ENCODE data around the gene EXOSC10.
"Not testable (repeated sequence)": the region's sequence is repeated elsewhere in the genome, so short reads cannot be mapped to it uniquely, and the experiment has no call there.

- not testable (repeated sequence) for TF ChIP-seq POLR2A (IDR thresholded peaks at IDR 0.05; ENCODE audit: low read length); RFX5 (IDR thresholded peaks at IDR 0.05); SREBF2 (IDR thresholded peaks at IDR 0.05); REST (IDR thresholded peaks at IDR 0.05)
- TF ChIP-seq, protein P1, sequence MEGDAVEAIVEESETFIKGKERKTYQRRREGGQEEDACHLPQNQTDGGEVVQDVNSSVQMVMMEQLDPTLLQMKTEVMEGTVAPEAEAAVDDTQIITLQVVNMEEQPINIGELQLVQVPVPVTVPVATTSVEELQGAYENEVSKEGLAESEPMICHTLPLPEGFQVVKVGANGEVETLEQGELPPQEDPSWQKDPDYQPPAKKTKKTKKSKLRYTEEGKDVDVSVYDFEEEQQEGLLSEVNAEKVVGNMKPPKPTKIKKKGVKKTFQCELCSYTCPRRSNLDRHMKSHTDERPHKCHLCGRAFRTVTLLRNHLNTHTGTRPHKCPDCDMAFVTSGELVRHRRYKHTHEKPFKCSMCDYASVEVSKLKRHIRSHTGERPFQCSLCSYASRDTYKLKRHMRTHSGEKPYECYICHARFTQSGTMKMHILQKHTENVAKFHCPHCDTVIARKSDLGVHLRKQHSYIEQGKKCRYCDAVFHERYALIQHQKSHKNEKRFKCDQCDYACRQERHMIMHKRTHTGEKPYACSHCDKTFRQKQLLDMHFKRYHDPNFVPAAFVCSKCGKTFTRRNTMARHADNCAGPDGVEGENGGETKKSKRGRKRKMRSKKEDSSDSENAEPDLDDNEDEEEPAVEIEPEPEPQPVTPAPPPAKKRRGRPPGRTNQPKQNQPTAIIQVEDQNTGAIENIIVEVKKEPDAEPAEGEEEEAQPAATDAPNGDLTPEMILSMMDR (IDR thresholded peaks at IDR 0.05): not testable (repeated sequence)
- TF ChIP-seq, protein P2, sequence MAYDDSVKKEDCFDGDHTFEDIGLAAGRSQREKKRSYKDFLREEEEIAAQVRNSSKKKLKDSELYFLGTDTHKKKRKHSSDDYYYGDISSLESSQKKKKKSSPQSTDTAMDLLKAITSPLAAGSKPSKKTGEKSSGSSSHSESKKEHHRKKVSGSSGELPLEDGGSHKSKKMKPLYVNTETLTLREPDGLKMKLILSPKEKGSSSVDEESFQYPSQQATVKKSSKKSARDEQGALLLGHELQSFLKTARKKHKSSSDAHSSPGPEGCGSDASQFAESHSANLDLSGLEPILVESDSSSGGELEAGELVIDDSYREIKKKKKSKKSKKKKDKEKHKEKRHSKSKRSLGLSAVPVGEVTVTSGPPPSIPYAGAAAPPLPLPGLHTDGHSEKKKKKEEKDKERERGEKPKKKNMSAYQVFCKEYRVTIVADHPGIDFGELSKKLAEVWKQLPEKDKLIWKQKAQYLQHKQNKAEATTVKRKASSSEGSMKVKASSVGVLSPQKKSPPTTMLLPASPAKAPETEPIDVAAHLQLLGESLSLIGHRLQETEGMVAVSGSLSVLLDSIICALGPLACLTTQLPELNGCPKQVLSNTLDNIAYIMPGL (CRISPR knock-in tag; IDR thresholded peaks at IDR 0.05; ENCODE audit: borderline replicate concordance): not testable (repeated sequence)
- TF ChIP-seq, protein P3, sequence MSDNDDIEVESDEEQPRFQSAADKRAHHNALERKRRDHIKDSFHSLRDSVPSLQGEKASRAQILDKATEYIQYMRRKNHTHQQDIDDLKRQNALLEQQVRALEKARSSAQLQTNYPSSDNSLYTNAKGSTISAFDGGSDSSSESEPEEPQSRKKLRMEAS (IDR thresholded peaks at IDR 0.05): not testable (repeated sequence)
Measured at GRCh38 chr1:11100806-11101205, 1.1 kb upstream of the EXOSC10 start.

Measured in A549 (cell line).